CD4-positive, alpha-beta T cell treated with Interleukin-21 for 1 hour (primary cell): ENCODE measurements around the gene DERA.
"Not testable (repeated sequence)": the region's sequence is repeated elsewhere in the genome, so short reads cannot be mapped to it uniquely, and the experiment has no call there.

Experiments used
- DNase-seq: peaks from one replicate; pipeline ENCODE4 v3.0.0-alpha.2; 2020

The DERA gene

DNA sequence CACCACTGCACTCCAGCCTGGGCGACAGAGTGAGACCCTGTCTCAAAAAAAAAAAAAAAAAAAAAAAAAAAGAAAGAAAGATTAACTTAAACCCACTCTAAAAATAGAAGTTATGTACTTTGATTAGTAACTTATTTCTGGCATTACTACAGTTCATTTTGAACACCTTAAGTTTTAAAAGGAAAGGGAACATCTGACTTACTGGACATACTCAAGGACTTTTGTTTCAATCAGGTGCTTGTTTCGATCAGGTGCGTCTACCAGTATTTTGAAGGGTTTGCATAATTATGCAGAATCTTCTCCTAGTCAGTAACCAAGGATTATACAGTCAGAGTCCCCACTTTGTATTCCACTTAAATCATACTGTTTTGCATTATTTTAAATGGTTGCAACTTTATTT, 105.6 kb downstream of the DERA start:
- DNase-seq: no peak

DNA sequence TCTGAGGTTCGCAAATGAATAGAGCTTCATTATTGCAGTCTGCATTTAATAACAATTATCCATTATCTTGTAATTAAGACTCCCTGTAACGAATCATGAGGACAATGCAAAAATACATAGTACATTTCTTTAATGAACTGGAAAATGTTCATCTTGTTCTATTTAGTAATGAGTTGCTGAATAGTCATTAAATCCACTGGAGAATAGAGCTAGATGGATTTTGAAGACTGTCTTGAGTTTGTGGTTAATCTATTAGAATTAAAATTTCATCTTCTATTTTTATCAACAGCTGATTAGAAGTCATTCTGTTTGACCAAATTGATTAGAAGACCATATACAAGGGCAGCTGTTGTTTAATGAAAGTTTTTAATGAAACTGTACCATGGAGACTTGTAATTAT, 107.2 kb downstream of the DERA start:
- no peak for DNase-seq

DNA sequence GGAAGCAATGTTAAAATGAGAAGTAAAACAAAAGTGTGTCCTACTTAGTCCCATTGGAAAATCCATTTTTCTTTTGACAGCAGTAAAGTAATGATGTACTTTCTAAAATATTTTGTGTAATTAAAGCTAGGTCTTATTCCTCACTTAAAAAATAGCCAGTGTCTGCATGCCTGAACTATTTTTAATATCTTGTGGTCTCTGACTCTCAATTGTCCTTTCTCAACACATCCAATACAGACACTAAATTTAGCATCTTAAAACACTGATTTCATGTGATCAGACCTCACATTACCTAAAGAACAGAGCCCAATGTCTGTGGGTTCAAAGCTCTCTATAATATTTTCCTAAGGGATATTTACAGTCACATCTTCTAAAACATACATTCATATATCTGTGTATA, 108.0 kb downstream of the DERA start:
- no peak for DNase-seq

DNA sequence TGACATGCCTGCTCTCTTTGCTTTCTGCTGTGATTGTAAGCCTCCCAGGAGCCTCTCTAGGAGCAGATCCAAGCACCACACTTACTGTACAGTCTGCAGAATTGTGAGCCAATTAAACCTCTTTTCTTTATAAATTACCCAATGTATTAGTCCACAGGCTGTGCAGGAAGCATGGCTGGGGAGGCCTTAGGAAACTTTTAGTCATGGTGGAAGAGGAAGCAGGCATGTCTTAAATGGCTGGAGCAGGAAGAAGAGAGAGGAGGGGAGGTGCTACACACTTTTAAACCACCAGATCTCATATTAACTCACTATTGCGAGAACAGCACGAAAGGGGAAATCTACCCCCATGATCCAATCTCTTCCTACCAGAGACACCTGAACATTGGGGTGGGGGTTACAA, 108.9 kb downstream of the DERA start:
- no peak for DNase-seq

DNA sequence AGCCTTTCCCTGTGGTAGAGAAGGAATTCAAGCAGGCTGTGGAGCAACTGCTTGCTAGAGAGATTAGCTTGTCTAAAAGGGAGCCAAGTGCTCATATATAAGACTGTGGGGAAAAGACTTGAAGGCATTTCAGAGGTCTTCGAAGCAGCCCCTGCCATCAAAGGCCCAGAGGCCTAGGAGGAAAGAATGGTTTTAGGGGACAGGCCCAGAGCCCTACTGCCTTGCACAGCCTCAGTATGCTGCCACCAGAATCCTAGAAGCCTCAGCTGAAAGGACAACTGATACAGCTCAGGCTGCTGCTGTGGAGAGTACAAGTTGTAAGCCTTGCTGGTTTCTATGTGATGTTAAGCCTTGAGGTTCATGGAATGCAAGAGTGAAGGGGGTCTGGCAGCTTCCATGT, 109.9 kb downstream of the DERA start:
- DNase-seq: no peak

DNA sequence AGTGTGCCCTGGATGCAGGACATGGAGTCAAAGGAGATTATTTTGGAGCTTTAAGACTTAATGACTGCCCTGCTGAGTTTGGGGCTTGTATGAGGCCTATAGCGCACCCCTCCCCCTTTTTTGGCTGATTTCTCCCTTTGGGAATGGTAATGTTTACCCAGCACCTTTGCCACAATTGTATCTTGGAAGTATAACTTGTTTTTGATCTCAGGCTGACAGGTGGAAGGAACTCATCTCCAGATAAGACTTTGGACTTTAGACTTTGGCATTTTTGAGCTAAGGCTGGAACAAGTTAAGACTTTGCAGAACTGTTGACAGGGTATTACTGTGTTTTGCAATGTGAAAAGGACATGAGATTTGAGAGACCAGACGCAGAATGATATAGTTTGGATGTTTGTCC, 110.5 kb downstream of the DERA start:
- DNase-seq: no peak

DNA sequence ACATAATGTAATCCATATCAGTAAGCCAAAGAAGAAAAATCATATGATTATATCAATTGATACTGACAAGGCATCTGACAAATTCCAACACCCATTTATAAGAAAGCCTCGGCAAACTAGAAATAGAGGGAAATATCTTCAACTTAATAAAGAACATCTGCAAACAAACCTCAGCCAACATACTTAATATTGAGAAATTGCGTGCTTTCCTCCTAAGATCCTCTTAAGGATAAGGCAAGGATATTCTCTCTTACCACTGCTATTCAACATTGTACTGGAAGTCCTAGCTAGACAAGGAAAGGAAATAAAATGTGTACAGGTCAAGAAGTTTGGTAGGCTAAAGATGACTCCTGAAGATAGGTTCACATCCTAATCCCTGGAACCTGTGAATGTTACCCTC, 115.9 kb downstream of the DERA start:
- no peak for DNase-seq

DNA sequence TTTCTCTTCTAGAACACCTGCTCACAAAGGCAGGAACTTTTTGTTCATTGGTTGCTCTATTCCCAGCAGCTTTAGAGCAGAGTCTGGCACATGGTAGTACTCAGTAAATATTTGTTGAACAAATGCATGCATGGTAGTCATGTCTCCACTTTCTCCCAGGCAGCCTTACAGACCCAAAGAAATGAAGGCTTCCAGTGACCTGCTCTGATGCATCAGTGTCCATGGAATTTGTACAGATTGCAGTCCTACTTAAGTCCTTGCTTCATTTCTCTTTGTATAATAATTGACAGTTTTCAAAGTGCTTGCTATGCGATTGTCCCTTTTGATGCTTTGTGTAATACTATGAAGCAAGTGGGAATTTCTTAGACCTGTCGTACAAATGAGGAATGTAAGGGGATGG, 119.6 kb downstream of the DERA start:
- DNase-seq: no peak

DNA sequence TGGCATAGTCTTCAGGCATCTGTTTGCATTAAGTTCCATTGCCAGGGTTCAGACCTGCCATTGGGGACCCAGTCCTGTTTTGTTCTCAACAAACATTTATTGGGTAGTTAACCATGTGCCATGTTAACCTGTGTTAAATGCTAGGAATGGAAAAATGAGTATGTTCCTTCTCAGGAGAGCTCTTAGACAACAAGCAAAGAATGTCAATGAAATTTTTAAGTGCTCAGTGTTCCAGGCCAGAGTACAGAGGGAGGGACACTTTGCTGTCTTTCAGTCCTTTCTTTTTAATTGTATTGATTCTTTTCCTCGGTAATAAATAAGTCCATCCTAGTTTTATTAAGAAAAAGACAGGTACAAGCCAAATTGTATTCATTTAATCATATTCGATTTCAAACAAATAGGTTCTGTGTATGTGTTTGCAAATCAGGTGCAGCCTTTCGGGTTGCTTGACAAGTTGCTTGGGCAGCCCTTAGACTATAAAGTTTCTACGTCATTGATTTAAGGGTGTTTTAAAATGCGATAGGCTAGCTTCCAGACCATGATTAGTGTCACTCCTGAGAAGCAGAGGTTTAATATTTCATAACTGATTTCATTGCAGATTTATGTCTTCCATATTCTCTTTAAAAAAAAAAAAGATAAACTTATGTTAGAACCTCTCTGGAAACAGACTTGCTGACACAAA, 123.1 kb downstream of the DERA start:
- DNase-seq: no peak

DNA sequence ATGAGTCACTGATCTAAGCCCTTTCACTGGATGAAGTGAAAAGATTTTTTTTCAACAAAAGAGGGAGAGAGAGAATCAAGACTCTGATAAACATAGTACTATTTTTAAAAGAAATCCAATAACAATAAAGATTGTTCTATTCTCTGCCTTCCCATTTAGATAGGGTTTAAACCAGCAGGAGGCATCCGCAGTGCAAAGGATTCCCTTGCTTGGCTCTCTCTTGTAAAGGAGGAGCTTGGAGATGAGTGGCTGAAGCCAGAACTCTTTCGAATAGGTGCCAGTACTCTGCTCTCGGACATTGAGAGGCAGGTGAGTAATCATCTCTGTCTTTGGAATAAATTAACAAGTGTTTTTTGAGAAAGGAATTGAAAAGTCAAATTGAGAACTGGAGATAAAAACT, 124.9 kb downstream of the DERA start:
- no peak for DNase-seq

DNA sequence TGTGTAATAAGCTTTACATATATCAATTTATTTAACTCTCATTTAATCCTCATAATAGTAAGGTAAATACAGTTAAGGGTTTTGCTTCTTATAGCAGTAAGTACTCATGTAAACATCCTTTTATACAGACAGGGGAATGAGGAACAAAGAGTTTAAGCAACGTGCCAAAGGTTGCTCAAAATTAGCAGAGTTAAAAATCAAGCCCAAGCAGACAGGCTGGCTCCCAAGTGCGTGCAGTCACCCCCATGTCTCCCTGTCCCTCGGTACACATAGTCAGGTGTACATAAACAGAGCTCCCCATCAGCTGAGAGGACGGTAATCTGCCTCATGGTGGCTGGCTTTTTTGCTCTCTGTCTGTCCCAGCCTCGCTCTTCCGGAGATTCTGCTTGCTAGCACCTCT, 126.4 kb downstream of the DERA start:
- DNase-seq: no peak

DNA sequence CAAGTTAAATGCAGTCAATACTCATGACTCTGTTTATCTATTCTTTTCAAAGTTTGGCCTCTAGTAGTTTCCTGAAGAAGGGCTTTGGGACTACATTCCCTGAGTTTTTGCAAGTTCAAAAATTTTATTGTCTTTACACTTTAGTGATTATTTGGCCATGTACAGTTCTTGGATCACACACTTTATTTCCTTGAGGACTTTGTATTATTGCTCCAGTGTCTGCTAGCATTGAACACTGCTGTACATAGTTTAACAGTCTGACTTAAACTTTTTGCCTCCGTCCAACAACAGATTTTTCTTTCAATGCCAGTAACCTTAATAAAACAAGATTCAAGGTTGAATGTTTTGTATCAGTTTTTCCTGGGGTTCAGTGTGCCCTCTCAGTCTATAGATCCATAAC, 132.3 kb downstream of the DERA start:
- DNase-seq: no peak

DNA sequence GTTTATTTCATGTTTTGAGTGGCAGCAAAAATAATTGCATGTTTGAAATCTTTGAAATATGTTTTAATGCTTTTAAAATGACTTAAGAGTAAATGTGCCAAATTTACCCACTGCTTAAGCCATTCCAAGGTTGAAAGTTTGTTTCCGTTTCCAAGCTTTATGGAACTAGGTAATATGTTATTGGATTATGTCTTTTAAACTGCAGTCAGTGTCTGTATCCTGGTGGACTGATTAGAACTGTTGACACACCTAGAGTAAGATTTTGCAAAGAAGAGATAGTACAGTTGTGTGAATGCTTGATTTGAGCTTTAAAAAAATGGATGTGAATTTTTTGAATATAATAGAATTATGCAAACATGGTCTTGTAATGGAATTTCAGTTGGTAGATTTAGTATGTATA, 135.1 kb downstream of the DERA start:
- no peak for DNase-seq

DNA sequence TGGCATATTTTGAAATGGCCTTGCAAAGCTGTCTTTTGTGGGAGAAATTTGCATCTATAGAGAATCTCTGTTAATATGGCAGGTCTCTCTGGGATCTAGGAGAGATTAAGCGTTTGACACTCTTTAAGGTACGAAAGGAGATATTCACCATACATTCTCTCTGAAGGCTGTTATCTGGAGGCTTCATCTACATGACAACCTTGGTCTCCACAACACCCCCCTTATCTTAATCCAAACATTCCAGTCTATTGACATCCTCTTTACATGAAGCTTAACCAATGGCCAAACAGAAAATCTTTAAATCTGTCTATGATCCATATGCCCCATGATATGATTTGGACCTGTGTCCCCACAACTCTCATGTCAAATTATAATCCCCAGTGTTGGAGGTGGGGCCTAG, 137.4 kb downstream of the DERA start:
- DNase-seq: no peak

DNA sequence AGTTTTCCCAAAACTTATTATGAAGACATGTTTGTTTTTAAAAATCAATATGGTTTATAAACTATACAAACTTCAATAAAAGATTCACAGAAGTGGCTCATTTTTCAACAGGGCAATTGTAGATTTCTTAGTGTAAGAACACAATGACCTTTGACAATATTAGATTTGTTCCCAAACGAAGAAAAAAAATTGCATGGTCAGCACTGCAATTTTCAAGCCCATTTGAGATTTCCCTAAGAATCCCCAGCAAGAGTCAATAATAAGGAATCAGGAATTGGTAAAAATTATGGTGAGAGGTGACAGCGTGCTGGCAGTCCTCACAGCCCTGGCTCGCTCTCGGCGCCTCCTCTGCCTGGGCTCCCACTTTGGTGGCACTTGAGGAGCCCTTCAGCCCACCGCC, 145.8 kb downstream of the DERA start:
- no peak for DNase-seq

DNA sequence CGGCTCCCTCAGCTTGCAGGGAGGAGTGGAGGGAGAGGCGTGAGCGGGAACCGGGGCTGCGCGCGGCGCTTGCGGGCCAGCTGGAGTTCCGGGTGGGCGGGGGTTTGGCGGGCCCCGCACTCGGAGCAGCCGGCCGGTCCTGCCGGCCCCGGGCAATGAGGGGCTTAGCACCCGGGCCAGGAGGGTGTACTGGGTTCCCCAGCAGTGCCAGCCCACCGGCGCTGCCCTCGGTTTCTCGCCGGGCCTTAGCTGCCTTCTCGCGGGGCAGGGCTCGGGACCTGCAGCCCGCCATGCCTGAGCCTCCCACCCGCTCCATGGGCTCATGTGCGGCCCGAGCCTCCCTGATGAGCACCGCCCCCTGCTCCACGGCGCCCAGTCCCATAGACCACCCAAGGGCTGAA, 146.2 kb downstream of the DERA start:
- not testable (repeated sequence) for DNase-seq

DNA sequence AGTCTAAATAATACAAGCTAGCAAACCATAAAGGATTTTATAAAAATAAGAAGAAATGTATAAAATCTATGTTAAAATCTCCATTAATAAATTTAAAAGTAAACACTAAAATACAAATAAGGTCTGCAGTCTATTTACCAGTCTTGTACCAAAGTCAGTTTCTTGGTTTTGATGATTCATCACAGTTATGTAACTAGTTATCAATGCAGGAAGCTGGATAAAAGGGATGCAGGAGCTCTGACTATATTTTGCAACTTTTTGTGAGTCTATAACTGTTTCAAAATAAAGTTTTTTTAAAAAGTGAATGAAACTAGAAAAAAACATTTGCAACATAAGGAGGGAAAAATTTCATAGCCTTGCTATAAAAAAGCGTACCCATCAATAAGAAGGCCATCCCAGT, 151.5 kb downstream of the DERA start:
- no peak for DNase-seq

DNA sequence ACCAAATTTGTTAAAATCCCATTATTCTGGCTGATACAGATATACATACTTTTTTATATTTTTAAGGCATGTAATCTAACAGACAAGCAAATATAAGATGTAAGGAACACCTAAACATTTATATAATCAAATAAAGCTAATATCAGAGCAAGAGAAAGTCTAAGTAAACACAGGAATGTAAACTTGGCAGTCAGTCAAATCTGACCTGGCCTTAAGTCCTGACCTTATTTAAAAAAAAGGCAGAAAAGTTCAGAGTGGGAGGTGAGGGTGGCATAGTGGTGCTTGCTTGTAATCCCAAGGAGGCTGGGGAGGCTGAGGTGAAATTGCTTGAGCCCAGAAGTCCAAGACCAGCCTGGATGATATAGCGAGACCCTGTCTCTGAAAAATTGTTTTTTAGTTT, 152.6 kb downstream of the DERA start:
- DNase-seq: no peak

DNA sequence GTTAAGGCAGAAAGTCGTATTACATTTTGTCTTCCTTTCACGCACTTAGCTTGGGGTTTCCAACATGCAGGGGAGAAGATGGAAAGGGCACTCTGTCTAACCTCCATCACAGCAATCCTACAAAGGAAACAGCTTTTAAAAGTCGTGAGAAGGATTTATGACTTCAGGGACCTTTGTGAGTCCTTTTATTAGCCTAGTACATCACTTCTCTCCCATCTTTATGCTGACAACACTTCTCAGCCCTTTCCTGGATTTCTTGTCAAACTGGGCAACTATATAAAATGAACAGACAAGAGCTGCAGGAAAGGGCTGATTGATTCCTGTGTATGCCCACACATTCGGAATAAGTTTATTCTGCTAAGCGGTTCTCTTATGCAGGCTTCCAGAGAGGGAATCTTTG, 159.0 kb downstream of the DERA start:
- DNase-seq: no peak

DNA sequence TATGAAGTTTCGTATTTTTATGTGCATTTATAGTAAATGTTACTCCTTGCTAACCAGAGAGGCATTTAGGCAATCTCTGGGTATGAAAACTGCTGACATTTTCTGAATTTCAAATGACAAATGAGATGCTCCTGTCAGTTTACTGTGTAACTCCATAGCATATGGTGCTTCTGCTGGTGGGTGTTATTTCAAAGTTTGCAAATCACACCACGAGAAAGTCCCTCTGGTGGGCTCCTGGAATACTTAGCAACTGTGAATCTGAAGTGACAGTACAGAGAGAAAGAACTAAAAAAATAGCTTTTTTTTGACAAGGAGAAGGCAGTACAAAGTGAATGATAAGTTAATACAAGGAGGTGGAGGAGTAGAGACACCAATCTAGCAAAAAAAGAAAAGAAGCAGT, 161.5 kb downstream of the DERA start:
- no peak for DNase-seq

DNA sequence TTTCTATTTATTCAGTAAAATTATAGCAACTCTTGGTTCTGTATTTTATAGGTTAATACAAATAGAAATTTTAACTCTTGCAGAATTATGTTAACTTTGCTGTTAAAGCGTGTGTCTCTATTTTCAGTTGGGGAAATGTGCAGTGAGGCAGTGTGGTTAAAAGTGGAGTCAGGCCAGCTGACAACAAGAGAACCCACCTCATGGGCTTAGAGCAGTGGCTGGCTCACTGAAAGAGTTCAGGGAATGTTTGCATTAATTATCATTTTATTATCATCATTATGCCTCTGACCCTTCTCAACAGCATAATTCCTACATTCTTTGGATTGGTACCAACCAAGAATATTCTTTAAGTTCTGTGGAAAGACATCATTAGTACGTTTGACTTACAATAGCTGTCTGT, 163.8 kb downstream of the DERA start:
- DNase-seq: no peak

DNA sequence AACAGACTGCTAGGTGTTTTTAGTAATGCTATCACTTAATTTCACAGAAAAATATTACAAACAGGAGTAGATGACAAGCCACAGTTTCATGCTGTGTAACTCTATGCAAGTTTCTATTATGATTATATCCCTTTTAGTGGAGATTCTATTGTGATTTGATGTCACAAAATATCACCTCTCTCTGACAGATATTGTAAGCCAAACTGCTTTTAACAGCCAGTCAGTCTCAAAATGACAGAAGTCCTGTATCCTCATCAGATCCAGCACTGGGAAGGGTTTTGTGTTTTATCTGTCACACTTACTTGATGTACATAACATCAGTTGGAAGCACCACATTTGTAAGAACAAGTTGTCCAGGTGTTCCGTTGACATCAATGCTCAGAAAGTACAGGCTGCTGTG, 164.8 kb downstream of the DERA start:
- DNase-seq: no peak

DNA sequence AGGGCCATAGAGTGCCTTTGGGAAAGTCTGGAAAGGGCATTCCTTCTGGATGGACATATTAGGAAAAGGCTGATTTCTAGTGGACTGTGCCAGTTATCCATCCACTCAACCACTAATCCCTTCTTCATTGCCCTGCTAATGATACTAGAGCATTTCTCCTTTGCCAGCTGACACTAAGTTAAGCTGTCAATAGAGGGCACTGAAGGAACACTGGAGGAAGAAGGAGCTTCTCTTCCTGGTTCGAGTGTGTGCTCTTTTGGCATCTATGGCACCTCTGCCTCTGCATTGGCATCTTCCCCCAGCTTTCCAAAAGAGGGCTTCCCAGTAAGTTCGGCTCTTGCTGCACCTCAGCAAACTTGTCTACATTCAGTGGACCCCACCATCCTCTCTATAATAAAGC, 165.4 kb downstream of the DERA start:
- DNase-seq: no peak

DNA sequence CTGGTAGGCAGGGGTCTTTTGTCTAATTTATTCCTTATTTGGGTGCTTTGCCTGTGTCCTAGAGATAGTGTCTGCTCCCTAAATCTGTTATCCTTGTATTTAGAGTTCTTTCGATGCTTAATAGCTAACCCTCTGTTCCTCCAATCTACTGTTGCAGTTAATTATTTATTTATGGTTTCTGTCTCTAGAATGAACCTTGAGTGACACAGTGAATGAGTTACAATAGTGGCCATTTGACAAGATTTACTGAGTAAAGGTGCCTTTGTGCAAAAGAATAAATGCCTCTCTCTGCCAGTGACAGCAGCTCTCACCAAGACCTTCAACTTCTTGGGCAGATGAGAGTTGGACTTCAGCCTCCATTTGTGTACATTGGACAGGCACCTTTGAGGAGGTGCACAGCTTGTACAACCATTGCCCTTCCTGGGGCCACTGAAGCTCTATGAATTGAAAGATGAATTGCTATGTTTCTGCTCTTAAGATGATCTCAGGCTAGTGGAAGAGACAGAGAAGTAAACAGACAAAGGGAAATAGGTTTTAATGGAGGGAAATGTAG, 165.9 kb downstream of the DERA start:
- no peak for DNase-seq

DNA sequence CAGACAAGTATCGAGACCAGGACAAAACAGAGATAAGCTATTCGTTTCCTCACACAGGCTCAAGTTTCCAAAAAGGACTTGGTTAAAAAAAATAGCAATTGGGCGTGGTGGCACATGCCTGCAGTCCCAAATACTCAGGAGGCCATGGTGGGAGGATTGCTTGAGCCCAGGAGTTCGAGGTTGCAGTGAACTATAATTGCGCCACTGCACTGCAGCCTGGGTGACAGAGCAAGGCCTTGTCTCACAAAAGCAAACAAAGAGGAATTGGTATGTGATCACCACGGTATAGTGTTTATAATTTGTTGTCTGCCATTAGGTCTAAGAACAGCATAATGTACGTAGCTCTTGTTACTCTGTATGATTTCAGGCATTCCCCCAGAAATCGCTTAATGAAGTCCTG, 175.3 kb downstream of the DERA start:
- no peak for DNase-seq

DNA sequence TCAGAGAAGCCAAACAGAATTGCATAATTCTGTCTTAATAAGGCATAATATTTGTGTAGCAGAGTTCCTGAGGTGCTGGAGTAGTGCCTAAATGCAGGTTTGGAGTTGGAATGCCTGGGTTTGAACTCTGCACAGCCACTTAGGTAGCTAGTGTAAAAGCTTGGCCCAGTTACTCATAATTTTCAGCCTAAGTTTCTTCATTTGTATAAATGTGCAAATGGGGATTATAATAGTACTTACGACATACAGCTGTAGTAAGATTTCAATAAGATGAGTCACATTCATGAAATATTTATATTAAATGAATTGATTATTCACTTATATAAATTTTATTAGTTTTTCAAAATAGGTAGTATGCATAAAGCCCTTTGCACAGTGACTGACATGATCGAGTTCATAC, 175.8 kb downstream of the DERA start:
- DNase-seq: no peak
